Measurements from ENCODE around the gene ITGAL.

ITGAL gene

DNA sequence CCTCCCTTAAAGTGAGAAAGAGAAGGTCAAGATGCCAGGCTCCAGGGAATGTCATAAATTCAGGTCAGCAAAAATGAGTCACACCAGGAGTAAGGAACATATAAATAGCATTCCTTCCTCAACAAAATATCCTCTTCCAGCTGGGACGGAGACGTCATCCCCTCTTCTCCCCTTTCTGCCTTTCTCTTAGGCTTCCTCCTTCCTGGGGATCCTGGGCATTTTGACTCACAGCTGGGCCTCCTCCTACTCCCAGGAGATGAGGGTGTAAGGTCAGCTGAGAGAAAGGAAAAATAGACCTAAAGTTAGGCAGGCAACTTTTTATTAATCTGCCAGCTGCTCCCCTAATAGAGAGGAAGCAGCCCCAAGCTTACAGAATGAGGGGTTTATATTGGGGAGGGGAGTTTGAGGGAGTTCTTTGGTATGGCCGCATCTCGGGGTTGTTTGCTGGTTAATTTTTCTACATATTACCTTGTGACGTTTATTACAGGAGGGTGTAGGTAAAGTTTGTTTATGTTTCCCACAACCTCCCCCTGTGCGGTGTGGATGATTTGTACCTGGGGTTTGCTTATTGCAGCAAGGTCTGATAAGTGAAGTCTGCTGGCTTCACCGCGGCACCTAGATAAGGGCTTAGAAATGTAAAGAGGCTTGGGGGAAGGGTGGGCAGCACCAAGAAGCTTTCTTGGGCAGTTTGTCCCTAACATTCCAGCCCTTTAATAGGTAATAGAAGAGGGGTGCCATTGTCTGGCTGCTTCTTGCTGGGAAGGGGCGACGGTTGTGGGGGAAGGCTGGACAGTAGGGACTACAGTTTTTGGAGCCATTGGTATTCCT, 69.2 kb downstream of the ITGAL start:
- Histone ChIP-seq H3K36me3 (no peaks in the 10 kb centered on the region; the same call in 1 of the 2 replicates), H3K27me3 (no peaks in the 10 kb centered on the region), H3K4me3 (no peak overlapping the region), H3K4me1 (peaks cover 2% of the 10 kb centered on the region), H3K9me3 (no peaks in the 10 kb centered on the region), H3K9ac (no peak overlapping the region), H3K4me2 (no peak overlapping the region), H3K27ac (no peak overlapping the region), H4K20me1 (no peaks in the 10 kb centered on the region)
- TF ChIP-seq Cebpa-rat (IDR thresholded peaks at IDR 0.05): no peak

GRCh38 chr16:30543067-30543466, 70.5 kb downstream of the ITGAL start:
- H3K9me3 ChIP-seq: no peaks in the 10 kb centered on the region
- H4K20me1 ChIP-seq: no peaks in the 10 kb centered on the region
- H3K4me3 ChIP-seq: no peak overlapping the region
- no peak overlapping the region for H3K4me2 ChIP-seq
- TF ChIP-seq Cebpa-rat (IDR thresholded peaks at IDR 0.05): no peak
- H3K4me1 ChIP-seq: no peaks in the 10 kb centered on the region
- no peak overlapping the region for H3K27ac ChIP-seq
- no peak overlapping the region for H3K9ac ChIP-seq
- no peaks in the 10 kb centered on the region for H3K27me3 ChIP-seq
- H3K36me3 ChIP-seq: peaks cover 4% of the 10 kb centered on the region; the same call in 1 of the 2 replicates

DNA sequence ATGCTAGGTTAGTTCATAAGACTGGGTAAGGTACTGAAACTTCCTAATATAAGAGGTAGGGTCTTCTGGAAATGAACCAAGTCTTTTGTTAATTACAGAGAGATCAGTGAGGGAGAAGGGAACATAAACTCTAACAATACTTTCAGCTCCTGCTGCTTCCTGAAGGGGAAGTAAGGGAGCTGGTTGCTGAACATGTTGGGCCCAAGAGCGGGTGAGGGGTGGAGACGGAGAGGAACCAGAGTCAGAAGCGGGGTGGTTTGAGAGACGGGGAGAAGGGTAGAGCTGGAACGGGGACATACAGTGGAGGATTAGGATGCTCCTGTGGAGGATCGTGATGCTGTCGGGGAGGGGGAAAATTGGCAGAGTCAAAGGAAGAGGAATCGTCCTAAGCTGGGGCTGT, 73.6 kb downstream of the ITGAL start:
- no peak for TF ChIP-seq Cebpa-rat (IDR thresholded peaks at IDR 0.05)
- no peaks in the 10 kb centered on the region for H4K20me1 ChIP-seq
- H3K27ac ChIP-seq: no peak overlapping the region
- no peak overlapping the region for H3K9ac ChIP-seq
- no peak overlapping the region for H3K4me3 ChIP-seq
- no peaks in the 10 kb centered on the region for H3K27me3 ChIP-seq
- no peaks in the 10 kb centered on the region for H3K9me3 ChIP-seq
- H3K4me2 ChIP-seq: no peak overlapping the region
- peaks cover 6% of the 10 kb centered on the region; the same call in 1 of the 2 replicates for H3K36me3 ChIP-seq
- no peaks in the 10 kb centered on the region for H3K4me1 ChIP-seq

- H3K4me1 ChIP-seq: peaks cover 6% of the 10 kb centered on the region
- H3K9ac ChIP-seq: no peak overlapping the region
- H3K27me3 ChIP-seq: no peaks in the 10 kb centered on the region
- peaks cover 13% of the 10 kb centered on the region; the same call in 1 of the 2 replicates for H4K20me1 ChIP-seq
- H3K27ac ChIP-seq: no peak overlapping the region
- H3K36me3 ChIP-seq: peaks cover 20% of the 10 kb centered on the region
- H3K9me3 ChIP-seq: no peaks in the 10 kb centered on the region
- no peak for TF ChIP-seq Cebpa-rat (IDR thresholded peaks at IDR 0.05)
- no peak overlapping the region for H3K4me3 ChIP-seq
- no peak overlapping the region for H3K4me2 ChIP-seq
Measured at GRCh38 chr16:30548416-30549253, 76.1 kb downstream of the ITGAL start.

DNA sequence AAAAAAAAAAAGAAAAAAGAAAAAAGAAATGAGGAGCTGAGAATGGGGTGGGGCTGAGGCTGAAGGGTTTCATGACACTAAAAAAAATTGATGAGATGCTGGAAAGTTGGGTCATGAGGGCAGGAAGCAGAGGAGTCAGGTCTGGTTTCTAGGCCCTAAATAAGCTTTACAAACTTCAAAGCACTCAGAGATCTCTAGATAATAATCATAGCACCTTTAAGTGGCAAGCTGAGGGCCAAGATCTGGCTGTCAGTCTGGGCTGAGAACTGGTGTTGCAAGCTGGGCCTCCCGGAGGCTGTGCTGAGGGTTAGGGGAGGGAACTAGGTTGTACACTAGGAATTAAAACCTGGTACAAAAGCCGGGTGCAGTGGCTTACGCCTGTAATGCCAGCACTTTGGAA, 79.2 kb downstream of the ITGAL start:
- Histone ChIP-seq H3K4me2 (no peak overlapping the region), H3K9me3 (no peaks in the 10 kb centered on the region), H3K36me3 (peaks cover 49% of the 10 kb centered on the region), H3K9ac (no peak overlapping the region), H3K4me1 (peaks cover 20% of the 10 kb centered on the region), H3K4me3 (no peak overlapping the region), H4K20me1 (peaks cover 29% of the 10 kb centered on the region; the same call in 1 of the 2 replicates), H3K27me3 (no peaks in the 10 kb centered on the region), H3K27ac (no peak overlapping the region)
- no peak for TF ChIP-seq Cebpa-rat (IDR thresholded peaks at IDR 0.05)

- H3K9ac ChIP-seq: no peak overlapping the region
- H3K4me3 ChIP-seq: no peak overlapping the region
- no peaks in the 10 kb centered on the region for H3K9me3 ChIP-seq
- H3K27ac ChIP-seq: no peak overlapping the region
- TF ChIP-seq Cebpa-rat (IDR thresholded peaks at IDR 0.05): no peak
- H4K20me1 ChIP-seq: peaks cover 29% of the 10 kb centered on the region; the same call in 1 of the 2 replicates
- peak overlapping the region; percentile 16; the same call in 1 of the 2 replicates for H3K4me2 ChIP-seq
- peaks cover 26% of the 10 kb centered on the region for H3K4me1 ChIP-seq
- H3K36me3 ChIP-seq: peaks cover 46% of the 10 kb centered on the region
- H3K27me3 ChIP-seq: no peaks in the 10 kb centered on the region
Measured at GRCh38 chr16:30552956-30553355, 80.4 kb downstream of the ITGAL start.

DNA sequence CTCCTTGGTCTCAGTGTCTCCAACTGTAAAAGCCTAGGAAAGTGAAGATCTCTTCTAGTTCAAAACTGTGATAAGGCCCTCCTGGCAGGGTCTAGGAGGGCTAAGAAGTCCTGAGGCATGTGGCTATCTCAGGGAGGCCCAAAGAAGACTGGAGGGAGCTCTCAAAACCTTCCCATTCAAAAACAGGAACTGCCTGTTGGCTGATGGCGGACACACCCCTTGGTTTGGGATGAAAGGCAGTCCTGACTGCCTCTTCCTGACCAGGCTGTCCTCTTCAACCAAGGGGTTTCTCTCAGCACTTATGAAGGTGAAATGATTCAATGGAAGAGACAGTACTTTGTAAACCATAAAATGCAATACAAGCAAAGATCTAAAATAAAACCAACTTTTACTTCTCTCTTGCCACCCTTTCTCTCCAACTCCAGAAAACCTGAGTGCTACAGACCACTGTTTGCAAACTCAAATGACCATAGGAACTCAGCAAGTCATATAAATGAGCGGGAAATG, 80.9 kb downstream of the ITGAL start:
- no peak overlapping the region for H3K9ac ChIP-seq

DNA sequence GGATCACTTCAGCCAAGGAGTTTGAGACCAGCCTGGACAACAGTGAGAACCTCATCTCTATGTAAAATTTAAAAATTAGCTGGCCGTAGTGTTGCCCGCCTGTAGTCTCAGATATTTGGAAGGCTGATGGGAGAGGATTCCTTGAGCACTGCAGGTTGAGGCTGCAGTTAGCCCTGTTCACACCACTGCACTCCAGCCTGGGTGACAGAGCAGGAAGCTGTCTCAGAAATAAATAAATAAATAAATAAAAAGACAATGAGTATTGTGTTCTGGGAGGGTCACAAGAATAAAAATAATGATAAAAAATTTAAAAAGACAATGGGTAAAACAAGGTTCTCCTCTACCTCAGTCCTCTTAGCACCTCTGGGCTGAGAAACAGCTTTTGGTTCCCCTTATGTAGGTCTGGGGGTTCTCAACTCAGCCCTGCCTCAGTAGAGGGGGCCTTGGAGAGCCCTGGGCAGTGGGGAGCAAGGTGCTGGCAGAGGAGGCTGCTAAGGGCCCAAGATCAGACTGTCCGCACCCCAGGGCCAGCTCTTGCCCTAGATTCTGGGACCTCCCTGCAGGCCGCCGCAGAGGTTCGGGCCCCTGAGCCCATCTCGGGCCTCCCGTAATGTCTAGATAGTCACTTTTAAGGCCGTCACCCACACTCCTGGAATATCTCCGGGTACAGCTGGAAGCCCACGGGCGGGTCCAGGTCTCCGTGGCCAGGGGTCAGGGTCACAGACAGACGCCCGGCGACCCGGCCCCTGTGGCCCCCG, 82.2 kb downstream of the ITGAL start:
- Histone ChIP-seq H3K9me3 (no peaks in the 10 kb centered on the region), H4K20me1 (peaks cover 29% of the 10 kb centered on the region; the same call in 1 of the 2 replicates), H3K4me3 (no peak overlapping the region), H3K27ac (no peak overlapping the region), H3K4me1 (peaks cover 36% of the 10 kb centered on the region), H3K27me3 (peaks cover 6% of the 10 kb centered on the region; the same call in 1 of the 2 replicates), H3K4me2 (no peak overlapping the region), H3K36me3 (peaks cover 44% of the 10 kb centered on the region), H3K9ac (no peak overlapping the region)
- no peak for TF ChIP-seq Cebpa-rat (IDR thresholded peaks at IDR 0.05)

More for the DNA sequence above, 80.9 kb downstream of the ITGAL start:
- Histone ChIP-seq H3K4me2 (peak overlapping the region; percentile 16), H3K36me3 (peaks cover 44% of the 10 kb centered on the region), H3K4me3 (no peak overlapping the region), H3K27ac (no peak overlapping the region), H3K4me1 (peaks cover 27% of the 10 kb centered on the region), H4K20me1 (peaks cover 29% of the 10 kb centered on the region; the same call in 1 of the 2 replicates), H3K9me3 (no peaks in the 10 kb centered on the region), H3K27me3 (no peaks in the 10 kb centered on the region)
- no peak for TF ChIP-seq Cebpa-rat (IDR thresholded peaks at IDR 0.05)
